Lung (tissue), 12 donors: Measurements from ENCODE around the gene SMC1A. TPM values are rescaled to one million over a fixed set of nuclear protein-coding genes. Genes with fewer than 3 reads are reported as not detected.

Experiments used
- ATAC-seq: fragments of 200-7000 bp; cut with Tn5 transposase; one replicate; pipeline ENCODE4 v1.9.1; 2020; ENCODE audit warnings: moderate number of reproducible peaks; ENCODE audit not compliant: insufficient read depth, low FRiP score
- DNase-seq, 3 donors: peaks; one replicate each; pipeline ENCODE4 v3.0.0-alpha.2; 2013 to 2017
- H3K27ac ChIP-seq, 2 donors: one replicate each; pipeline ENCODE4 v1.5.1; 2013; ENCODE audit warnings: mild to moderate bottlenecking in 2 of 2, moderate library complexity in 2 of 2, control low read depth in 1 of 2, inconsistent platforms in 1 of 2, low read depth in 1 of 2, low read length in 1 of 2
- H3K27me3 ChIP-seq, 3 donors: one replicate each; pipeline ENCODE4 v1.5.1; 2013; ENCODE audit warnings: low read length in 2 of 3; ENCODE audit not compliant: control insufficient read depth in 3 of 3, insufficient read depth in 3 of 3
- H3K36me3 ChIP-seq, 4 donors: one replicate each; pipeline ENCODE4 v1.5.1; 2013; ENCODE audit warnings: low read length in 4 of 4, mild to moderate bottlenecking in 1 of 4, moderate library complexity in 1 of 4; ENCODE audit not compliant: control insufficient read depth in 4 of 4, insufficient read depth in 4 of 4
- H3K4me1 ChIP-seq, 5 donors: one replicate each; pipeline ENCODE4 v1.5.1; 2013; ENCODE audit warnings: low read length in 5 of 5, mild to moderate bottlenecking in 2 of 5, moderate library complexity in 1 of 5; ENCODE audit not compliant: control insufficient read depth in 5 of 5, insufficient read depth in 5 of 5
- H3K4me3 ChIP-seq: one replicate; pipeline ENCODE4 v1.5.1; 2013; ENCODE audit warnings: mild to moderate bottlenecking, control low read depth, moderate library complexity
- H3K9ac ChIP-seq, 2 donors: one replicate each; pipeline ENCODE4 v1.5.1; 2013; ENCODE audit warnings: low read length in 2 of 2, control low read depth in 1 of 2; ENCODE audit not compliant: insufficient read depth in 1 of 2
- H3K9me3 ChIP-seq, 4 donors: one replicate each; pipeline ENCODE4 v1.5.1; 2013; ENCODE audit warnings: low read length in 3 of 4, mild to moderate bottlenecking in 1 of 4, moderate library complexity in 1 of 4; ENCODE audit not compliant: control insufficient read depth in 4 of 4, insufficient read depth in 3 of 4
- WGBS, 2 donors: extraction: QIAGEN DNeasy Blood & Tissue Kit; methylation state at CpG; one replicate each; pipeline ENCODE4 v1.1.7; 2013; 5-methylcytosine and 5-hydroxymethylcytosine counted together
- polyA plus RNA-seq, 2 donors: library from polyadenylated mRNA; stranded (reverse); fragments of 200-250 nt; gene quantifications; one replicate each; pipeline ENCODE4 v1.2.1, GENCODE V29; 2013
- total RNA-seq, 2 donors: library from RNA; depleted of rRNA in 1 of 2; stranded (reverse); fragments of >200 nt in 1 of 2; gene quantifications; one replicate each; pipeline ENCODE4 v1.2.1, GENCODE V29; 2014 to 2021
- TF ChIP-seq, protein P1 (sequence below): IDR thresholded peaks from 2 replicates; pipeline ENCODE4 v1.5.1; 2012; ENCODE audit warnings: mild to moderate bottlenecking; ENCODE audit errors: control extremely low read depth, extremely low read depth
- donor health status: control.
- donor health status: control.
- donor health status: Bipolar disorder and iron deficiency.
- donor health status: healthy.
- donor health status: DM: yes; HTN: yes; CAD: no.

Gene SMC1A
- total and polyA plus RNA-seq, 4 donors = 11.2 to 56.2 (median 22.4) TPM

DNA sequence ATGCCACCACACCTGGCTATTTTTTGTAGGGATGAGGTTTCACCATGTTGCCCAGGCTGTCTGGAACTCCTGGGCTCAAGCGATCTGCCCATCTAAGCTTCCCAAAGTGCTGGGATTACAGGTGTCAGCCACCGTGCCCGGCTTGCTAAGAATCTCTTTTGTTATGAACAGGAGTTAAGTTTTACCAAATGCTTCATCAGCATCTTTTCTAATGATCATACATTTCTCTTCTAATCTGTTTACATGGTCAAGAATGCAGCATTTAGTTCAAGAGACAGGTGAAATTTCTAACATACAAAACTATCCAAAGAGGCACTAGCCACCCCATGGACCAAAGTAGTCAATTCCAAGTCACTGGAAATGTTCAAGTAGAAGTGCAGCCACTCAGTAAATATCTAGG lies 88.6 kb downstream of the SMC1A start:
- H3K9me3 ChIP-seq = no peaks in the 10 kb centered on the region
- no peaks in the 10 kb centered on the region for H3K36me3 ChIP-seq
- ATAC-seq = no peak
- 73 to 94% methylated on average over 3 of the region's 3 CpGs for WGBS, 2 donors
- TF ChIP-seq, protein P1, sequence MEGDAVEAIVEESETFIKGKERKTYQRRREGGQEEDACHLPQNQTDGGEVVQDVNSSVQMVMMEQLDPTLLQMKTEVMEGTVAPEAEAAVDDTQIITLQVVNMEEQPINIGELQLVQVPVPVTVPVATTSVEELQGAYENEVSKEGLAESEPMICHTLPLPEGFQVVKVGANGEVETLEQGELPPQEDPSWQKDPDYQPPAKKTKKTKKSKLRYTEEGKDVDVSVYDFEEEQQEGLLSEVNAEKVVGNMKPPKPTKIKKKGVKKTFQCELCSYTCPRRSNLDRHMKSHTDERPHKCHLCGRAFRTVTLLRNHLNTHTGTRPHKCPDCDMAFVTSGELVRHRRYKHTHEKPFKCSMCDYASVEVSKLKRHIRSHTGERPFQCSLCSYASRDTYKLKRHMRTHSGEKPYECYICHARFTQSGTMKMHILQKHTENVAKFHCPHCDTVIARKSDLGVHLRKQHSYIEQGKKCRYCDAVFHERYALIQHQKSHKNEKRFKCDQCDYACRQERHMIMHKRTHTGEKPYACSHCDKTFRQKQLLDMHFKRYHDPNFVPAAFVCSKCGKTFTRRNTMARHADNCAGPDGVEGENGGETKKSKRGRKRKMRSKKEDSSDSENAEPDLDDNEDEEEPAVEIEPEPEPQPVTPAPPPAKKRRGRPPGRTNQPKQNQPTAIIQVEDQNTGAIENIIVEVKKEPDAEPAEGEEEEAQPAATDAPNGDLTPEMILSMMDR = no peak
- no peak overlapping the region for H3K4me3 ChIP-seq
- no peaks in the 10 kb centered on the region for H3K4me1 ChIP-seq
- DNase-seq = no peak
- no peak overlapping the region for H3K27ac ChIP-seq
- H3K9ac ChIP-seq = no peak overlapping the region
- H3K27me3 ChIP-seq = peaks cover 5 to 40% (median 26%) of the 10 kb centered on the region in 3 donors

DNA sequence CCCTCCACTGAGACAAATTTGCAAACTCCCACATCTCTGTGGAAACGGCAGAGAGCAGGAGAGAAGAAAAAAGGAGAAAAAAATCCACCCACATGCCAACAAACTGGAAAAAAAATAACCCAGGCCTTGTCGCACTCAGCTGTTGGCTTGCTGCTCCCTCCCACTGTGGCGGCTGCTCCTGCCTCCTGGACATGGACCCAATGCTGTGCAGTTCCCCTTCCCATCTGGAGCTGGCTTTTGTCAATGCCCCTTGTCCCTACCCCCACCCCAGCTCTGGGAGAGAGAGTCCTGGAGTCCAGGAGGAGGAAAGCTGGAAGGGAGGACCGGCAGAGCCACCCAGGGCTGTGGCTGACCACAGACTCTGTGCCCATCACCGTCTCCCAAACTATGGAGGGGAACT lies 90.2 kb downstream of the SMC1A start:
- no peak for DNase-seq
- no peaks in the 10 kb centered on the region for H3K9me3 ChIP-seq
- 49 to 55% methylated on average over 5 of the region's 5 CpGs for WGBS, 2 donors
- H3K27me3 ChIP-seq = peaks cover 5 to 54% (median 41%) of the 10 kb centered on the region in 3 donors
- H3K4me3 ChIP-seq = no peak overlapping the region
- TF ChIP-seq, protein P1 = no peak
- no peak overlapping the region for H3K27ac ChIP-seq
- no peaks in the 10 kb centered on the region for H3K4me1 ChIP-seq
- ATAC-seq = no peak
- no peaks in the 10 kb centered on the region for H3K36me3 ChIP-seq
- H3K9ac ChIP-seq = no peak overlapping the region

DNA sequence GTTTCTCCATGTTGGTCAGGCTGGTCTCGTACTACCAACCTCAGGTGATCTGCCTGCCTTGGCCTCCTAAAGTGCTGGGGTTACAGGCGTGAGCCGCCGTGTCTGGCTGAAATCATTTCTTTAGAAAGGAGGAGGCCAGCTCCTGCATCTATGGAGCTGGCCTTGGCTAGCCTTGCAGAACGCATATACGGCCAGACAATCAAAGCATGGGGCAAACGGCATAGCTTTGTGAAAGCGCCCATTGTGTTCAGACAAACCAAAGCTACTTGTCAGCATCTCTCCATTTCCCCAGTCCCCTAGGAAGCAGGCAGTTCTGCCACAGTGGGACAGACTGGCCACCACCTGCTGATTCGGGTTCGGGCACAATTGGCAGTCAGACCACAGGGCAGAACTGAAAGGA lies 92.1 kb downstream of the SMC1A start:
- no peak for DNase-seq
- ATAC-seq = no peak
- Histone ChIP-seq H3K4me1 (no peaks in the 10 kb centered on the region), H3K36me3 (no peaks in the 10 kb centered on the region), H3K27ac (no peak overlapping the region), H3K27me3 (peaks cover 5 to 64% (median 49%) of the 10 kb centered on the region in 3 donors), H3K9me3 (no peaks in the 10 kb centered on the region), H3K9ac (no peak overlapping the region), H3K4me3 (no peak overlapping the region)
- WGBS, 2 donors = 82 to 91% methylated on average over 10 of the region's 10 CpGs
- TF ChIP-seq, protein P1 = no peak

DNA sequence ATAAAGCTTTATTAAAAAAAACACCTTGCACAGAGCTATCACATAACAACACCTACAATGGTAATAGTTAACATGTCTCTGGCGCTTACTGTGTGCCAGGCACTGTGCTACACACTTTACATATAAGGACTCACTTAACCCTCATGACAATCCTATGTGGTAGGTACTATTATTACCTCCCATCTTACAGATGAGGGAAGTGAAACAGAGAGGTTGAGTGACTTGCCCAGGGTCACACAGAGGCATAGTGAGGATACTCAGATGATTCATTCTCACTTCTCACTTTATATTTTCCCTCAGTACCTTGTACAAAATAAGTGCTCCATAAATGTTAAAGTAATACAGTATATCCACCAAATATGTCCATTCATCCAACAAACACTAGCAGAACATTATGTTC lies 97.7 kb downstream of the SMC1A start:
- ATAC-seq = no peak
- Histone ChIP-seq H3K36me3 (no peaks in the 10 kb centered on the region), H3K4me3 (no peak overlapping the region), H3K27ac (no peak overlapping the region), H3K4me1 (peaks cover 0 to 2% (median 0%) of the 10 kb centered on the region in 5 donors), H3K9ac (no peak overlapping the region), H3K9me3 (peaks cover 0 to 6% (median 0%) of the 10 kb centered on the region in 4 donors), H3K27me3 (peaks cover 0 to 80% (median 72%) of the 10 kb centered on the region in 3 donors)
- TF ChIP-seq, protein P1 = no peak
- no peak for DNase-seq
- WGBS, 2 donors = 82 to 85% methylated on average over 1 of the region's 1 CpG
